Measurements from ENCODE around the gene THBS1.

Gene THBS1

GRCh38 chr15:39628144-39628508 lies 47.2 kb downstream of the THBS1 start:
- DNase-seq (ENCODE audit: low read depth in 2 of 2): no peak
- TF ChIP-seq, protein P1, sequence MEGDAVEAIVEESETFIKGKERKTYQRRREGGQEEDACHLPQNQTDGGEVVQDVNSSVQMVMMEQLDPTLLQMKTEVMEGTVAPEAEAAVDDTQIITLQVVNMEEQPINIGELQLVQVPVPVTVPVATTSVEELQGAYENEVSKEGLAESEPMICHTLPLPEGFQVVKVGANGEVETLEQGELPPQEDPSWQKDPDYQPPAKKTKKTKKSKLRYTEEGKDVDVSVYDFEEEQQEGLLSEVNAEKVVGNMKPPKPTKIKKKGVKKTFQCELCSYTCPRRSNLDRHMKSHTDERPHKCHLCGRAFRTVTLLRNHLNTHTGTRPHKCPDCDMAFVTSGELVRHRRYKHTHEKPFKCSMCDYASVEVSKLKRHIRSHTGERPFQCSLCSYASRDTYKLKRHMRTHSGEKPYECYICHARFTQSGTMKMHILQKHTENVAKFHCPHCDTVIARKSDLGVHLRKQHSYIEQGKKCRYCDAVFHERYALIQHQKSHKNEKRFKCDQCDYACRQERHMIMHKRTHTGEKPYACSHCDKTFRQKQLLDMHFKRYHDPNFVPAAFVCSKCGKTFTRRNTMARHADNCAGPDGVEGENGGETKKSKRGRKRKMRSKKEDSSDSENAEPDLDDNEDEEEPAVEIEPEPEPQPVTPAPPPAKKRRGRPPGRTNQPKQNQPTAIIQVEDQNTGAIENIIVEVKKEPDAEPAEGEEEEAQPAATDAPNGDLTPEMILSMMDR (IDR thresholded peaks at IDR 0.05; ENCODE audit: low read depth, low read length): peak; percentile 19
- H3K4me3 ChIP-seq (replicated peaks in 1 of 2; ENCODE audit: low read depth in 2 of 2, low read length in 2 of 2): no peak overlapping the region

GRCh38 chr15:39628546-39629257 lies 47.8 kb downstream of the THBS1 start:
- TF ChIP-seq, protein P1 (IDR thresholded peaks at IDR 0.05; ENCODE audit: low read depth, low read length): no peak
- no peak for DNase-seq (ENCODE audit: low read depth in 2 of 2)
- no peak overlapping the region for H3K4me3 ChIP-seq (replicated peaks in 1 of 2; ENCODE audit: low read depth in 2 of 2, low read length in 2 of 2)

GRCh38 chr15:39629371-39629770 lies 48.5 kb downstream of the THBS1 start:
- TF ChIP-seq, protein P1 (IDR thresholded peaks at IDR 0.05; ENCODE audit: low read depth, low read length): no peak
- peak; percentile 57 to 82 for DNase-seq (ENCODE audit: low read depth in 2 of 2)
- H3K4me3 ChIP-seq (replicated peaks in 1 of 2; ENCODE audit: low read depth in 2 of 2, low read length in 2 of 2): no peak overlapping the region

GRCh38 chr15:39629906-39630305 lies 49.0 kb downstream of the THBS1 start:
- TF ChIP-seq, protein P1 (IDR thresholded peaks at IDR 0.05; ENCODE audit: low read depth, low read length): no peak
- DNase-seq (ENCODE audit: low read depth in 2 of 2): peak in 1 of 2 donors; percentile 44
- H3K4me3 ChIP-seq (replicated peaks in 1 of 2; ENCODE audit: low read depth in 2 of 2, low read length in 2 of 2): no peak overlapping the region

DNA sequence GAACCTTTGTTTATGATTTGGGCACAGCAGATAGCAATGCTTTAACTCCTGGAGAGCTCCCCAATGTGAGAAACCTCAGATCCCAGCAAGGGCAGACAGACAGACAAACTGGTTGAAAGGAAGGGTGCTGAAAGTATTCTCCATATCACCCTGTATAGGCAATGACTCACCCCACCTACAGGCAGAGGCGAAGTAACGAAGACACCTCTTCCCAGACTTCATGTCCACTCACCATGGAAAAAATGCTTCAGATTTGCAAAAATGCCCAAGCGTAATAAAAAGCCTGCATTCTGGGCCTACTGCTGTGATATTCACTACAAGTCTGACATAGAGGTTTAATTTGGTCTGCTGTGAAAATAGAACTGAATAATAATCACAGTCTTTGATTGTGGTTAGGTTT lies 50.5 kb downstream of the THBS1 start:
- TF ChIP-seq, protein P1 (IDR thresholded peaks at IDR 0.05; ENCODE audit: low read depth, low read length): no peak
- DNase-seq (ENCODE audit: low read depth in 2 of 2): no peak
- H3K4me3 ChIP-seq (replicated peaks in 1 of 2; ENCODE audit: low read depth in 2 of 2, low read length in 2 of 2): no peak overlapping the region

- DNase-seq (ENCODE audit: low read depth in 2 of 2): no peak
- no peak overlapping the region for H3K4me3 ChIP-seq (replicated peaks in 1 of 2; ENCODE audit: low read depth in 2 of 2, low read length in 2 of 2)
- TF ChIP-seq, protein P1 (IDR thresholded peaks at IDR 0.05; ENCODE audit: low read depth, low read length): no peak
These were observed 57.2 kb downstream of the THBS1 start for GRCh38 chr15:39638041-39638440.

DNA sequence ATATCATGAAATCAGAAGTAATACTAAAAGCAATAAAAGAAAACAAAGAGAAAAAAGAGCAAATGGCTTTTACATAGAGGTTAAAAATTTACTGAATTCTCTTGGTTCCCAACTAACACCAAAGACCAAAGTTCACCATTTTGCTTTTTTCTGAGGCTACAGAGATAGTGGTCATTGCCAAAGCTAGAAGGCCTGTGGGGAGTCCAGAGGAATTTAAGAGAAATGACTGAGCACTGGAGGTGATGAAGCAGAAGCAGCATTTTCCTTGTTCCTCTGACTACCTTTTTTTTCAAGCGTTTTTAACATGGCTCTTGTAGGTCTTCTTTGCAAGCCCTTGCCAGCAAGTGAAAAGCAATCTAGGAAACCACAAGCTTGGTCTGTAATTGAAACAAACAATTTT lies 58.2 kb downstream of the THBS1 start:
- no peak overlapping the region for H3K4me3 ChIP-seq (replicated peaks in 1 of 2; ENCODE audit: low read depth in 2 of 2, low read length in 2 of 2)
- TF ChIP-seq, protein P1 (IDR thresholded peaks at IDR 0.05; ENCODE audit: low read depth, low read length): no peak
- DNase-seq (ENCODE audit: low read depth in 2 of 2): no peak
